ENCODE data around the gene ECSIT. TPM values are rescaled to one million over a fixed set of nuclear protein-coding genes. Genes with fewer than 3 reads are reported as not detected.

ECSIT gene
- total RNA-seq, 1 donor from 2014 or later: 49.6 TPM

GRCh38 chr19:11530432-11530831 lies 1.5 kb upstream of the ECSIT start:
- Histone ChIP-seq H3K4me1 (peaks cover 28% of the 10 kb centered on the region), H3K27me3 (no peaks in the 10 kb centered on the region), H3K4me3 (no peak overlapping the region), H3K9me3 (no peaks in the 10 kb centered on the region), H3K36me3 (peaks cover 0 to under 1% of the 10 kb centered on the region in 2 donors), H3K27ac (no peak overlapping the region)
- intact Hi-C loops (cut with DNase I): no loop called here
- DNase-seq (ENCODE audit: extremely low spot score in 2 of 2): no peak
- TF ChIP-seq POLR2AphosphoS5 (IDR thresholded peaks at IDR 0.05; ENCODE audit: insufficient read depth in 1 of 2, low read depth in 1 of 2) (peak; percentile 30 to 42), POLR2A (IDR thresholded peaks at IDR 0.05) (no peak), CTCF (IDR thresholded peaks at IDR 0.05) (no peak)

- no peak overlapping the region for H3K27ac ChIP-seq
- H3K27me3 ChIP-seq: no peaks in the 10 kb centered on the region
- intact Hi-C loops (cut with DNase I): no loop called here
- no peaks in the 10 kb centered on the region for H3K4me1 ChIP-seq
- no peak overlapping the region for H3K4me3 ChIP-seq
- TF ChIP-seq CTCF (IDR thresholded peaks at IDR 0.05) (no peak), POLR2A (IDR thresholded peaks at IDR 0.05) (no peak), POLR2AphosphoS5 (IDR thresholded peaks at IDR 0.05; ENCODE audit: insufficient read depth in 1 of 2, low read depth in 1 of 2) (no peak)
- peaks cover 0 to 28% of the 10 kb centered on the region in 2 donors for H3K36me3 ChIP-seq
- H3K9me3 ChIP-seq: no peaks in the 10 kb centered on the region
- DNase-seq (ENCODE audit: extremely low spot score in 2 of 2): no peak
Measured at GRCh38 chr19:11519138-11519537, 9.8 kb downstream of the ECSIT start.

- Histone ChIP-seq H3K27me3 (no peaks in the 10 kb centered on the region), H3K27ac (no peak overlapping the region), H3K9me3 (no peaks in the 10 kb centered on the region), H3K36me3 (peaks cover 0 to 46% of the 10 kb centered on the region in 2 donors), H3K4me3 (no peak overlapping the region), H3K4me1 (no peaks in the 10 kb centered on the region)
- intact Hi-C loops (cut with DNase I): no loop called here
- DNase-seq (ENCODE audit: extremely low spot score in 2 of 2): no peak
- TF ChIP-seq POLR2A (IDR thresholded peaks at IDR 0.05) (no peak), CTCF (IDR thresholded peaks at IDR 0.05) (no peak), POLR2AphosphoS5 (IDR thresholded peaks at IDR 0.05; ENCODE audit: insufficient read depth in 1 of 2, low read depth in 1 of 2) (no peak)
Measured at GRCh38 chr19:11513946-11514345, 15.0 kb downstream of the ECSIT start.

- TF ChIP-seq POLR2AphosphoS5 (IDR thresholded peaks at IDR 0.05; ENCODE audit: insufficient read depth in 1 of 2, low read depth in 1 of 2): no peak
- TF ChIP-seq POLR2A (IDR thresholded peaks at IDR 0.05): no peak
- no peak for TF ChIP-seq CTCF (IDR thresholded peaks at IDR 0.05)
- H3K27ac ChIP-seq: no peak overlapping the region
- H3K9me3 ChIP-seq: no peaks in the 10 kb centered on the region
- no peak overlapping the region for H3K4me3 ChIP-seq
- intact Hi-C loops (cut with DNase I): no loop called here
- no peak for DNase-seq (ENCODE audit: extremely low spot score in 2 of 2)
- H3K27me3 ChIP-seq: no peaks in the 10 kb centered on the region
- H3K4me1 ChIP-seq: peaks cover 11% of the 10 kb centered on the region
- peaks cover 0 to 30% of the 10 kb centered on the region in 2 donors for H3K36me3 ChIP-seq
Measured at GRCh38 chr19:11510444-11510843, 18.5 kb downstream of the ECSIT start.

GRCh38 chr19:11507370-11508078 lies 21.4 kb downstream of the ECSIT start:
- peaks cover 0 to 15% of the 10 kb centered on the region in 2 donors for H3K36me3 ChIP-seq
- TF ChIP-seq CTCF (IDR thresholded peaks at IDR 0.05): no peak
- no peak for TF ChIP-seq POLR2A (IDR thresholded peaks at IDR 0.05)
- no peak for TF ChIP-seq POLR2AphosphoS5 (IDR thresholded peaks at IDR 0.05; ENCODE audit: insufficient read depth in 1 of 2, low read depth in 1 of 2)
- intact Hi-C loops (cut with DNase I): no loop called here
- H3K4me3 ChIP-seq: no peak overlapping the region
- H3K27me3 ChIP-seq: no peaks in the 10 kb centered on the region
- peaks cover 16% of the 10 kb centered on the region for H3K4me1 ChIP-seq
- no peaks in the 10 kb centered on the region for H3K9me3 ChIP-seq
- H3K27ac ChIP-seq: no peak overlapping the region
- no peak for DNase-seq (ENCODE audit: extremely low spot score in 2 of 2)

Data from vagina (tissue), 2 donors.